K562 (cell line): ENCODE data around the gene CSE1L. TPM values are rescaled to one million over a fixed set of nuclear protein-coding genes. Genes with fewer than 3 reads are reported as not detected.

Experiments used
- ELF1 ChIP-seq: fragments of 200-800 bp; sonication (Bioruptor generic); IDR thresholded peaks from 2 replicates; pipeline ENCODE4 v1.6.1; 2016; ENCODE audit warnings: missing genetic modification characterization, missing compliant biosample characterization
- NCOA1 ChIP-seq: fragments of 450-650 bp; IDR thresholded peaks from 2 replicates; pipeline ENCODE4 v1.6.1; 2016; ENCODE audit warnings: low read depth
- POLR2H ChIP-seq: IDR thresholded peaks from 2 replicates; pipeline ENCODE4 v1.6.1; 2016; ENCODE audit warnings: missing genetic modification characterization, low read depth, mild to moderate bottlenecking, control low read depth, missing compliant biosample characterization, moderate library complexity
- SFPQ ChIP-seq: fragments of 200-400 bp; formaldehyde crosslinking; IDR thresholded peaks from 2 replicates; pipeline ENCODE4 v1.6.1; 2017; ENCODE audit warnings: mild to moderate bottlenecking, low read depth, low read length, moderate library complexity
- SRSF7 ChIP-seq: fragments of 200-400 bp; formaldehyde crosslinking; optimal IDR thresholded peaks from 2 replicates; pipeline ENCODE3; 2017; ENCODE audit warnings: mild to moderate bottlenecking, low read depth, low read length
- ZNF518B ChIP-seq: fragments of 250-450 bp; sonication (Bioruptor Pico); IDR thresholded peaks from 2 replicates; pipeline ENCODE4 v1.5.0; 2021; ENCODE audit warnings: mild to moderate bottlenecking, moderate library complexity
- ZNF609 ChIP-seq: sonication (generic); formaldehyde crosslinking; IDR thresholded peaks from 2 replicates; pipeline ENCODE4 v1.8.1; 2023; ENCODE audit warnings: missing genetic modification reagents, mild to moderate bottlenecking, borderline replicate concordance
- ZNF766 ChIP-seq: fragments of 200-800 bp; sonication (Bioruptor generic); conservative IDR thresholded peaks from 2 replicates; pipeline ENCODE4 v1.6.1; 2016; ENCODE audit warnings: missing genetic modification characterization, missing compliant biosample characterization
- polyA plus RNA-seq, 8 experiments: library from polyadenylated mRNA; depleted of rRNA in 4 of 8; stranded (reverse) in 5 of 8; unstranded in 3 of 8; fragments of >200 nt; fragmentation: Nextera tagmentation in 2 of 8; fragmentation: Illumina TruSeq in 1 of 8; extraction: Ambion mirVana in 2 of 8; extraction: Trizol in 1 of 8; gene quantifications; 2 replicates each; pipeline versions ENCODE4 v1.2.1 to v1.2.3, GENCODE V29; 2011 to 2014; ENCODE audit warnings: inconsistent platforms in 1 of 8, missing spikeins in 1 of 8
- total RNA-seq, 7 experiments: library from RNA; depleted of rRNA in 6 of 7; stranded (reverse); fragments of >200 nt in 6 of 7; fragmentation: Illumina TruSeq in 2 of 7; extraction: Trizol in 2 of 7; gene quantifications; 2 replicates each; pipeline versions ENCODE4 v1.2.1 to v1.2.3, GENCODE V29; 2011 to 2021; ENCODE audit warnings: low replicate concordance in 1 of 7
- TF ChIP-seq, protein P1 (sequence below): fragments of 200-800 bp; sonication (Bioruptor generic); IDR thresholded peaks from 2 replicates; pipeline ENCODE4 v1.6.1; 2016; ENCODE audit warnings: missing genetic modification characterization, missing compliant biosample characterization

The CSE1L gene
- total and polyA plus RNA-seq, 9 of the 15 experiments (the other 6 are each of a cell fraction or from before 2014, with no cell fraction given): 138 to 280 (median 209) TPM

- peak; percentile 95; the same call in 1 of the 2 replicates for TF ChIP-seq ZNF609 (CRISPR knock-in tag)
- TF ChIP-seq, protein P1, sequence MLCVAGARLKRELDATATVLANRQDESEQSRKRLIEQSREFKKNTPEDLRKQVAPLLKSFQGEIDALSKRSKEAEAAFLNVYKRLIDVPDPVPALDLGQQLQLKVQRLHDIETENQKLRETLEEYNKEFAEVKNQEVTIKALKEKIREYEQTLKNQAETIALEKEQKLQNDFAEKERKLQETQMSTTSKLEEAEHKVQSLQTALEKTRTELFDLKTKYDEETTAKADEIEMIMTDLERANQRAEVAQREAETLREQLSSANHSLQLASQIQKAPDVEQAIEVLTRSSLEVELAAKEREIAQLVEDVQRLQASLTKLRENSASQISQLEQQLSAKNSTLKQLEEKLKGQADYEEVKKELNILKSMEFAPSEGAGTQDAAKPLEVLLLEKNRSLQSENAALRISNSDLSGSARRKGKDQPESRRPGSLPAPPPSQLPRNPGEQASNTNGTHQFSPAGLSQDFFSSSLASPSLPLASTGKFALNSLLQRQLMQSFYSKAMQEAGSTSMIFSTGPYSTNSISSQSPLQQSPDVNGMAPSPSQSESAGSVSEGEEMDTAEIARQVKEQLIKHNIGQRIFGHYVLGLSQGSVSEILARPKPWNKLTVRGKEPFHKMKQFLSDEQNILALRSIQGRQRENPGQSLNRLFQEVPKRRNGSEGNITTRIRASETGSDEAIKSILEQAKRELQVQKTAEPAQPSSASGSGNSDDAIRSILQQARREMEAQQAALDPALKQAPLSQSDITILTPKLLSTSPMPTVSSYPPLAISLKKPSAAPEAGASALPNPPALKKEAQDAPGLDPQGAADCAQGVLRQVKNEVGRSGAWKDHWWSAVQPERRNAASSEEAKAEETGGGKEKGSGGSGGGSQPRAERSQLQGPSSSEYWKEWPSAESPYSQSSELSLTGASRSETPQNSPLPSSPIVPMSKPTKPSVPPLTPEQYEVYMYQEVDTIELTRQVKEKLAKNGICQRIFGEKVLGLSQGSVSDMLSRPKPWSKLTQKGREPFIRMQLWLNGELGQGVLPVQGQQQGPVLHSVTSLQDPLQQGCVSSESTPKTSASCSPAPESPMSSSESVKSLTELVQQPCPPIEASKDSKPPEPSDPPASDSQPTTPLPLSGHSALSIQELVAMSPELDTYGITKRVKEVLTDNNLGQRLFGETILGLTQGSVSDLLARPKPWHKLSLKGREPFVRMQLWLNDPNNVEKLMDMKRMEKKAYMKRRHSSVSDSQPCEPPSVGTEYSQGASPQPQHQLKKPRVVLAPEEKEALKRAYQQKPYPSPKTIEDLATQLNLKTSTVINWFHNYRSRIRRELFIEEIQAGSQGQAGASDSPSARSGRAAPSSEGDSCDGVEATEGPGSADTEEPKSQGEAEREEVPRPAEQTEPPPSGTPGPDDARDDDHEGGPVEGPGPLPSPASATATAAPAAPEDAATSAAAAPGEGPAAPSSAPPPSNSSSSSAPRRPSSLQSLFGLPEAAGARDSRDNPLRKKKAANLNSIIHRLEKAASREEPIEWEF (CRISPR knock-in tag): no peak; the same call in 1 of the 2 replicates
- TF ChIP-seq SFPQ: no peak
- no peak for TF ChIP-seq NCOA1
- TF ChIP-seq ZNF518B: no peak
- TF ChIP-seq ZNF766: no peak
- TF ChIP-seq SRSF7: no peak
- TF ChIP-seq ELF1 (tag): no peak
- TF ChIP-seq POLR2H (tag): peak; percentile 89
These were observed at the start of gene CSE1L (continued) for GRCh38 chr20:49046087-49046900.
